Osteoblast (primary cell): Measurements from ENCODE around the gene CFAP58. TPM values are rescaled to one million over a fixed set of nuclear protein-coding genes. Genes with fewer than 3 reads are reported as not detected.

Experiments used
- DNase-seq: peaks from one replicate; pipeline ENCODE4 v3.0.0; 2011; ENCODE audit warnings: low spot score, mixed read lengths; ENCODE audit not compliant: insufficient read length; ENCODE audit errors: missing footprints
- H2AFZ ChIP-seq: 2 replicates; pipeline ENCODE4 v1.6.0; 2011; ENCODE audit warnings: mild to moderate bottlenecking, low read length
- H3K27ac ChIP-seq: 2 replicates; pipeline ENCODE4 v1.5.1; 2011; ENCODE audit warnings: mild to moderate bottlenecking, low read depth, low read length, moderate library complexity
- H3K27me3 ChIP-seq: 2 replicates; pipeline ENCODE4 v1.6.0; 2012; ENCODE audit warnings: mild to moderate bottlenecking, control low read depth, inconsistent platforms, low read length, moderate library complexity; ENCODE audit not compliant: insufficient read depth
- H3K36me3 ChIP-seq: 2 replicates; pipeline ENCODE4 v1.5.1; 2011; ENCODE audit warnings: mild to moderate bottlenecking, low read length, control low read depth, moderate library complexity; ENCODE audit not compliant: insufficient read depth
- H3K4me1 ChIP-seq: 2 replicates; pipeline ENCODE4 v1.5.1; 2011; ENCODE audit warnings: mild to moderate bottlenecking, low read length, control low read depth, moderate library complexity; ENCODE audit not compliant: insufficient read depth
- H3K4me2 ChIP-seq: 2 replicates; pipeline ENCODE4 v1.6.0; 2011; ENCODE audit warnings: mild to moderate bottlenecking, low read length; ENCODE audit not compliant: insufficient read depth
- H3K4me3 ChIP-seq: fragments of 200-600 bp; sonication (generic); 3 replicates; pipeline ENCODE4 v1.5.1; 2012; ENCODE audit warnings: mild to moderate bottlenecking, low read length, inconsistent platforms; ENCODE audit not compliant: insufficient read depth
- H3K79me2 ChIP-seq: 2 replicates; pipeline ENCODE4 v1.6.0; 2012; ENCODE audit warnings: mild to moderate bottlenecking, low read length, control low read depth, inconsistent platforms; ENCODE audit not compliant: insufficient read depth
- H3K9me3 ChIP-seq: 2 replicates; pipeline ENCODE4 v1.5.1; 2011; ENCODE audit warnings: low read depth, low read length, control low read depth
- H4K20me1 ChIP-seq: 2 replicates; pipeline ENCODE4 v1.6.0; 2012; ENCODE audit warnings: mild to moderate bottlenecking, low read length, control low read depth; ENCODE audit not compliant: insufficient read depth
- CTCF ChIP-seq: IDR thresholded peaks from 2 replicates; pipeline ENCODE4 v1.5.1; 2011; ENCODE audit warnings: mild to moderate bottlenecking, low read depth, low read length, moderate library complexity; ENCODE audit errors: extremely low read depth
- total RNA-seq: library from RNA; depleted of rRNA; stranded (reverse); fragments of >200 nt; gene quantifications from 2 replicates; pipeline ENCODE4 v1.2.3, GENCODE V29; 2012

CFAP58 gene
- total RNA-seq, 1 donor = 0.36 TPM

- Histone ChIP-seq H3K36me3 (no peaks in the 10 kb centered on the region), H3K27ac (no peak overlapping the region), H3K27me3 (no peaks in the 10 kb centered on the region), H3K4me3 (no peak overlapping the region), H2AFZ (no peak overlapping the region), H3K4me1 (no peaks in the 10 kb centered on the region), H3K79me2 (no peaks in the 10 kb centered on the region), H4K20me1 (no peaks in the 10 kb centered on the region), H3K4me2 (no peak overlapping the region), H3K9me3 (no peaks in the 10 kb centered on the region)
- no peak for TF ChIP-seq CTCF
- no peak for DNase-seq
Measured at GRCh38 chr10:104429846-104430245, 76.2 kb downstream of the CFAP58 start.

GRCh38 chr10:104430360-104430759, 76.7 kb downstream of the CFAP58 start:
- no peak for TF ChIP-seq CTCF
- H3K36me3 ChIP-seq = no peaks in the 10 kb centered on the region
- no peak for DNase-seq

GRCh38 chr10:104433669-104434068, 80.0 kb downstream of the CFAP58 start:
- Histone ChIP-seq H2AFZ (no peak overlapping the region), H3K79me2 (no peaks in the 10 kb centered on the region), H3K36me3 (no peaks in the 10 kb centered on the region), H4K20me1 (no peaks in the 10 kb centered on the region), H3K27me3 (no peaks in the 10 kb centered on the region), H3K4me3 (no peak overlapping the region), H3K27ac (no peak overlapping the region), H3K9me3 (no peaks in the 10 kb centered on the region), H3K4me2 (no peak overlapping the region), H3K4me1 (no peaks in the 10 kb centered on the region)
- TF ChIP-seq CTCF = no peak
- no peak for DNase-seq

More at GRCh38 chr10:104430360-104430759, 76.7 kb downstream of the CFAP58 start:
- no peak overlapping the region for H3K27ac ChIP-seq
- no peaks in the 10 kb centered on the region for H4K20me1 ChIP-seq
- H3K4me1 ChIP-seq = no peaks in the 10 kb centered on the region
- no peaks in the 10 kb centered on the region for H3K9me3 ChIP-seq
- H3K4me3 ChIP-seq = no peak overlapping the region
- H3K4me2 ChIP-seq = no peak overlapping the region
- H3K79me2 ChIP-seq = no peaks in the 10 kb centered on the region
- H2AFZ ChIP-seq = no peak overlapping the region
- H3K27me3 ChIP-seq = no peaks in the 10 kb centered on the region

- Histone ChIP-seq H4K20me1 (no peaks in the 10 kb centered on the region), H2AFZ (no peak overlapping the region), H3K4me3 (no peak overlapping the region), H3K36me3 (no peaks in the 10 kb centered on the region), H3K27ac (no peak overlapping the region), H3K27me3 (no peaks in the 10 kb centered on the region), H3K4me2 (no peak overlapping the region), H3K79me2 (no peaks in the 10 kb centered on the region), H3K9me3 (no peaks in the 10 kb centered on the region), H3K4me1 (no peaks in the 10 kb centered on the region)
- no peak for TF ChIP-seq CTCF
- DNase-seq = no peak
Measured at GRCh38 chr10:104434601-104435000, 81.0 kb downstream of the CFAP58 start.
